ENCODE measurements around the gene TLE3.
"Not testable (repeated sequence)": the region's sequence is repeated elsewhere in the genome, so short reads cannot be mapped to it uniquely, and the experiment has no call there.

The TLE3 gene

GRCh38 chr15:70125605-70126004 lies 27.9 kb upstream of the TLE3 start:
- no peak for DNase-seq

GRCh38 chr15:70121624-70122302 lies 24.0 kb upstream of the TLE3 start:
- no peak for DNase-seq

- DNase-seq: no peak
Measured at GRCh38 chr15:70120958-70121623, 23.4 kb upstream of the TLE3 start.

DNA sequence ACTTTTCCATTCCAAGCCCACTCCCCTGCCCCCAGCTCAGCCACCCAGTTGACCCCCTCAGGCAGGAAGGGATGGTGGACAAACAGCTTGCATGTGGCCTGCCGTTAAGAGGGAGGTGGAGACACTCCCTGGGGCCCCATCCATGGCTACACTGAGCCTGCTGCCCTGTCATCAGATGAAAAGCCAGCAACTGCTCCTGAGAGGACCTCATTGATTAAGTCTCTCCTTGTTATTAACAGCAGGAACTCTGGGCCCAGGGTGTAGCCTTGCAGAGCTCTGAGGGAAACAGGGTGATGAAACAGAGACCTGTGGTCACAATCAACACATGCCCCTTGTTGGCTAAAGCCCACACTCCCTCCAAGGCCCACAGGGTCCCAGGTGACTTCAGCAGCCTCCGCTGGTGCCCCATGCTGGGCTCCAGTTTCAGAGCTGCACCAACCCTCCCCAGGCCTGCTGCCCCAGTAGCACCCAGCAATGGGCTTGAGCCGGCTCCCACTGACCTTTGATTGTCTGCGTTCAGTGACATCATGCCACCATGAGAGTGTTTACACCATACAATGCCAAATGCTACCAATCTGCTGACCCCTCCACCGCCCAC lies 22.3 kb upstream of the TLE3 start:
- DNase-seq: no peak

GRCh38 chr15:70118599-70118998 lies 20.9 kb upstream of the TLE3 start:
- DNase-seq: no peak

GRCh38 chr15:70116317-70116716 lies 18.6 kb upstream of the TLE3 start:
- no peak for DNase-seq

DNA sequence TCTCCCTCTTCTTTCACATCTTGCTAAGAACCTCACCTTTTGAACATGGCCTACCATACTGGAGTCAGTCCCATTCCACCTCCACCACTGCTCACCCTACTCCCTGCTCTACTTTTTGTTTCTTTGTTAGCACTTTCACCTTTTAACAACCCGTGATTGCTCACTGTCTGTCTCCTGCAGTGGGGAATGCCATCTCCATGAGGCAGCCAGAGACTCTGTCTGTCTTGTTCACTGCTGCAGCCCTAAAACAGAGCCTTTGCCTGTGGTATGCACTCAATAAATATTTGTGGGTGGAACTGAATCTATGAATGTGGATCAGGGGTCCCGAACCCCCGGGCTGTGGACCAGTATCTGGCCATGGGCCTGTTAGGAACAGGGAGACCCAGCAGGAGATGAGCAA lies 16.5 kb upstream of the TLE3 start:
- no peak for DNase-seq

DNA sequence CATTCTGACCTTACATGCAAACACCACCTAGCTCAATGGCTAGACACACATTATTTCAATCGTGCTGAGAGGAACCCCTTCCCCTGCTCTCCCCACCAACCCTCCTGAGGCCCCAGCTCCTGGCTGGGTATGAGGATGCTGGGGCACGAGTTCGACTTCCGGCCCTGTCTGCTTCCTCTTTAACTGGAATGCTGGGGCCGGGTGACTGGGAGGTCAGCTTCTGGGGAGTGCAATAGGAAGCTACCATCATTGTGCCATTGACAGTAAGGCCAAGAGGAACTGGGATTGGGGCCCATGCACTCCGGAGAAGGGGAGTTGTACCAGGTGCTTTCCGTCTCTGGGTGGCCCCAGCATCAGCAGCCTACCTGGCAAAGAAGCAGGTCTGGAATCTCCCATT lies 15.6 kb upstream of the TLE3 start:
- DNase-seq: no peak

DNA sequence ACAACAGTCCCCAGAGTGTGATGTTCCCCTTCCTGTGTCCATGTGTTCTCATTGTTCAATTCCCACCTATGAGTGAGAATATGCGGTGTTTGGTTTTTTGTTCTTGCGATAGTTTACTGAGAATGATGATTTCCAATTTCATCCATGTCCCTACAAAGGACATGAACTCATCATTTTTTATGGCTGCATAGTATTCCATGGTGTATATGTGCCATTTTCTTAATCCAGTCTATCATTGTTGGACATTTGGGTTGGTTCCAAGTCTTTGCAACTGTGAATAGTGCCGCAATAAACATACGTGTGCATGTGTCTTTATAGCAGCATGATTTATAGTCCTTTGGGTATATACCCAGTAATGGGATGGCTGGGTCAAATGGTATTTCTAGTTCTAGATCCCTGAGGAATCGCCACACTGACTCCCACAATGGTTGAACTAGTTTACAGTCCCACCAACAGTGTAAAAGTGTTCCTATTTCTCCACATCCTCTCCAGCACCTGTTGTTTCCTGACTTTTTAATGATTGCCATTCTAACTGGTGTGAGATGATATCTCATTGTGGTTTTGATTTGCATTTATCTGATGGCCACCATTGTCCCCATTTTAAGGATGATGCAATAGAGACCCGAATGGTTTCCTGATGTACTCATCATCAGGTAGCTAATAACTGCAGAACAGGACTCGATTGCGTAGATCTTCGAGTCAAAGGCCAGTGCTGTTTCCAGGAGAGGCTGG lies 15.0 kb upstream of the TLE3 start:
- DNase-seq: not testable (repeated sequence)

GRCh38 chr15:70112074-70112395 lies 14.3 kb upstream of the TLE3 start:
- no peak for DNase-seq

GRCh38 chr15:70111203-70112073 lies 13.7 kb upstream of the TLE3 start:
- DNase-seq: peak in 1 of 2 experiments; percentile 5

GRCh38 chr15:70109978-70110377 lies 12.3 kb upstream of the TLE3 start:
- no peak for DNase-seq

DNA sequence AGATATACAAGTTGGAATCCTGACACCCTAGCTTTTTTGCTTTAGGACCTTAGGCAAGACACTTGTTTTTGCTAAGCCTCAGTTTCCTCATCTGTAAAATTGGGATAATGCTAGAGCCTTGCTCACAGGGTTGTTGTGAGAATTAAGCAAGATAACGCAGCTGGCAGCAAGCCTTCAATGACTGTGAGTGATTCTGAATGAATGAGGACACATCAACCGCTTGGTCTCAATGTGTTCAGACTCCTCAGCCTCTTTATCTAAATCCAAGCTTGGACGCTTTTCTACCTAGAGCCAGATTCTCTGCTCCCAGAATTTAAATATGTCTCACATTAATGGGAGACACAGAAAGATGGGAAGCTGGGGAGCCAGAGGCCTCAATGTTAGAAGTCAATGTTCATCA lies 11.8 kb upstream of the TLE3 start:
- no peak for DNase-seq

DNA sequence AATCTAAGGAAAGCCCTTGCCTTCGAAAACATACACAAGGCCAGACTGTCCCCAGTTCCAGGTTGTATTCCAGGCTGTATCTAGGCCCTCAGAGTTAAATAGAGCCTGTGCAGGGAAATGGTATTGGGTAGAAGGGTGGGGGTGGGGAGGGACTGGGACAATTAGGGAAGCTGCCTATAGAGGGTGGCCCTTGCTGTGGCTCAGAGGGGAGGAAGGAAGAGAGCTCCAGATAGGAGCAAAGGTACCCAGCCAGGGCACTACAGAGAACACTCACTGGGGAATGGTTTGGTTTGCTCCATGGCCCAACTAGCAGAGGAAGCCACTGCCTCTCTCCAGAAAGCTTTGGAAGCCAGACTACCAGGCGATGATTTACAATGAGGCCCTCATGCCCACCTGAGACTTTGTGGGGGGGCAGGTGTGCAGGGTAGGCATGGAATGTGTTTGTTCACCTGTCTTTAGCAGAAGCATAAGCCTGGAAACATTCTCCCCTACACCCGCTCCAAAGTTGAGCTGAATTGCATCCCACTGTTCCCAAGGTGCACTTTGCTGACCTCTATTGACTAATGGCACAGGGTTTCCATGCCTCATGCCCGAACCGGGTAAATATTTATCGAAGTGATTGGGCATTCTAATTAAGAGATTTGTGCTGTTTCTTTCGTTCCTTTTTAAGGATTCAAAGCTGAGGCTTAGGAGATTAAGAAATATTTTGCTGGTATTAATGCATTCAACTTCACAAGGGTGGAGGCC lies 6.3 kb upstream of the TLE3 start:
- no peak for DNase-seq

DNA sequence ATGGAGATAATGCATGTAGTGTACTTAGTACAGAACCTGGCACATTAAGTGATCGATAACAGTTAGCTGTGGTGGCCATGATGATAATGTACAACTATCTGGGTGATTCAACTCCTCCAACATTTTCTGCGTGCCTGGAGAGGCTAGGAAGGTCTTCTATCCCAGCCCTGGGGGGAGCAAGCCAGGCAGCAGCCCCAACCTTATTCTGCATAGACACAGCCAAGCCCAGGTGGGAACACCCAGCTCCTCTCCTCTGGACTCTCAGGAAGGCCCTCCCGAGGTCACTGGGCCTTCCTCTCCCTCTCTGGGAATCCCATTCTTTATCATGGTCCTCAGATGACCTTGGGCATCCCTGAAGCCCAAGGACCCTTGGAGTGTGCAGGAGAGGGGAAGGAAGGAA lies 5.1 kb upstream of the TLE3 start:
- no peak for DNase-seq

GRCh38 chr15:70101459-70102113 lies 3.9 kb upstream of the TLE3 start:
- no peak for DNase-seq

- DNase-seq: peak in 1 of 2 experiments; percentile 26
Measured at GRCh38 chr15:70100474-70101341, 3.0 kb upstream of the TLE3 start.

DNA sequence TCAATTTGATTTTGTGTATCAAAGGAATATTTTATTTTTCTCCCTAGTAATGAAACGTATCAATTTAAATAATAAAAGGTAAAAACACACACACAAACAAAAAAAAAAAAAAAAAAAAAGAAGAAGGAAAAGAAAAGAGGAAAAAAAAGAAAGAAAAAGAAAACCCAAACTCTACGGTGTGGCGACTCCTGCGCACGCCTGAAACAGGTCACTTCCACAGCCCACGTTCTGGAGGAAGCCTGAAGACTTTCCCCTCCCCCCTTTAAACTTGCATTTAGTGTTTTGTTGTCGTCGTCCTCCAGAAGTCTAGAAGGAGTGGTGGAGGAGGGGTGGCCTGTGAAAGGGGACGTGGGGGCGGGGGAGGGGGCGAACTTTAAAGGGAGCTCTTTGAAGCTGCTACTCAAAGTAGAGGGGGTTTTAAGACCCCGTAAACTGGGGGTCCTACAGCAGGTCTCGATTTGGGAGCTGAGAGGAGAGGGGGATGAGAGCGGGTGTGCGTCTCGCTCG lies 2.3 kb upstream of the TLE3 start:
- no peak for DNase-seq

GRCh38 chr15:70099167-70099966 lies 1.6 kb upstream of the TLE3 start:
- DNase-seq: peak; percentile 93 to 94
